Liver (tissue), 9 donors: Measurements from ENCODE around the gene RAD9A. TPM values are rescaled to one million over a fixed set of nuclear protein-coding genes. Genes with fewer than 3 reads are reported as not detected.

Source experiments
- DNase-seq: peaks from one replicate; pipeline ENCODE4 v3.0.0-alpha.2; 2017; ENCODE audit warnings: low spot score
- H3K27ac ChIP-seq, 2 donors: one replicate each; pipeline ENCODE4 v1.7.0; 2013; ENCODE audit warnings: inconsistent platforms in 2 of 2, low read length in 2 of 2, control low read depth in 1 of 2, low read depth in 1 of 2, mild to moderate bottlenecking in 1 of 2
- H3K27me3 ChIP-seq, 4 donors: one replicate each; pipeline versions ENCODE4 v1.6.1 to v1.7.0; 2013; ENCODE audit warnings: low read length in 3 of 4, inconsistent platforms in 1 of 4, mild to moderate bottlenecking in 1 of 4, moderate library complexity in 1 of 4; ENCODE audit not compliant: control insufficient read depth in 4 of 4, insufficient read depth in 4 of 4
- H3K36me3 ChIP-seq, 4 donors: one replicate each; pipeline versions ENCODE4 v1.6.1 to v1.7.0; 2013; ENCODE audit warnings: low read length in 3 of 4, mild to moderate bottlenecking in 3 of 4, low read depth in 1 of 4, moderate library complexity in 1 of 4; ENCODE audit not compliant: control insufficient read depth in 4 of 4, insufficient read depth in 3 of 4
- H3K4me1 ChIP-seq, 4 donors: one replicate each; pipeline versions ENCODE4 v1.6.1 to v1.7.0; 2013; ENCODE audit warnings: low read length in 3 of 4, mild to moderate bottlenecking in 3 of 4, moderate library complexity in 1 of 4; ENCODE audit not compliant: control insufficient read depth in 4 of 4, insufficient read depth in 4 of 4
- H3K4me3 ChIP-seq, 3 donors: one replicate each; pipeline versions ENCODE4 v1.6.1 to v1.7.0; 2013; ENCODE audit warnings: low read length in 3 of 3, control low read depth in 1 of 3, low read depth in 1 of 3, mild to moderate bottlenecking in 1 of 3
- H3K9ac ChIP-seq, 2 donors: one replicate each; pipeline ENCODE4 v1.7.0; 2013; ENCODE audit warnings: low read length in 2 of 2, mild to moderate bottlenecking in 2 of 2, moderate library complexity in 2 of 2, control low read depth in 1 of 2, low read depth in 1 of 2
- H3K9me3 ChIP-seq, 4 donors: one replicate each; pipeline versions ENCODE4 v1.6.1 to v1.7.0; 2013; ENCODE audit warnings: low read length in 3 of 4; ENCODE audit not compliant: control insufficient read depth in 4 of 4
- CTCF ChIP-seq: fragments of 150-350 bp; IDR thresholded peaks from 2 replicates; pipeline ENCODE4 v1.5.1; 2017; ENCODE audit warnings: improper control_type of control experiment, low read depth, low read length; ENCODE audit not compliant: missing input control
- EGR1 ChIP-seq, 2 donors: IDR thresholded peaks; 2 replicates each; pipeline ENCODE4 v1.6.1; 2016 to 2018; ENCODE audit warnings: antibody characterized with exemption in 2 of 2, low read depth in 2 of 2
- FOXA2 ChIP-seq: IDR thresholded peaks from 2 replicates; pipeline ENCODE4 v1.6.1; 2016; ENCODE audit warnings: antibody characterized with exemption
- GABPA ChIP-seq, 2 donors: IDR thresholded peaks in 1 of 2; conservative IDR thresholded peaks in 1 of 2; 2 replicates each; pipeline ENCODE4 v1.6.1; 2016; ENCODE audit warnings: antibody characterized with exemption in 2 of 2, mild to moderate bottlenecking in 1 of 2, moderate library complexity in 1 of 2
- HNF4A ChIP-seq, 2 donors: conservative IDR thresholded peaks; 2 replicates each; pipeline ENCODE4 v1.6.1; 2016; ENCODE audit warnings: antibody characterized with exemption in 2 of 2, mild to moderate bottlenecking in 2 of 2
- HNF4G ChIP-seq: IDR thresholded peaks from 2 replicates; pipeline ENCODE4 v1.6.1; 2016; ENCODE audit warnings: antibody characterized with exemption
- JUND ChIP-seq, 2 donors: IDR thresholded peaks; 2 replicates each; pipeline ENCODE4 v1.6.1; 2016; ENCODE audit warnings: antibody characterized with exemption in 2 of 2
- MAX ChIP-seq: IDR thresholded peaks from 2 replicates; pipeline ENCODE4 v1.6.1; 2016; ENCODE audit warnings: antibody characterized with exemption
- NR2F2 ChIP-seq: IDR thresholded peaks from 2 replicates; pipeline ENCODE4 v1.6.1; 2016; ENCODE audit warnings: antibody characterized with exemption
- RAD21 ChIP-seq, 2 donors: IDR thresholded peaks; 2 replicates each; pipeline ENCODE4 v1.6.1; 2016; ENCODE audit warnings: antibody characterized with exemption in 2 of 2, mild to moderate bottlenecking in 2 of 2
- REST ChIP-seq: IDR thresholded peaks from 2 replicates; pipeline ENCODE4 v1.6.1; 2016; ENCODE audit warnings: antibody characterized with exemption, mild to moderate bottlenecking
- RXRA ChIP-seq, 2 donors: IDR thresholded peaks; 2 replicates each; pipeline ENCODE4 v1.6.1; 2017 to 2018; ENCODE audit warnings: antibody characterized with exemption in 2 of 2, mild to moderate bottlenecking in 1 of 2
- SP1 ChIP-seq: IDR thresholded peaks from 2 replicates; pipeline ENCODE4 v1.6.1; 2018; ENCODE audit warnings: antibody characterized with exemption, mild to moderate bottlenecking
- TAF1 ChIP-seq: conservative IDR thresholded peaks from 2 replicates; pipeline ENCODE4 v1.6.1; 2016; ENCODE audit warnings: antibody characterized with exemption, mild to moderate bottlenecking
- YY1 ChIP-seq: IDR thresholded peaks from 2 replicates; pipeline ENCODE4 v1.6.1; 2016; ENCODE audit warnings: antibody characterized with exemption, mild to moderate bottlenecking
- ZBTB33 ChIP-seq: IDR thresholded peaks from 2 replicates; pipeline ENCODE4 v1.6.1; 2016; ENCODE audit warnings: antibody characterized with exemption
- WGBS: extraction: QIAGEN DNeasy Blood & Tissue Kit; methylation state at CpG from one replicate; pipeline ENCODE4 v1.1.7; 2013; 5-methylcytosine and 5-hydroxymethylcytosine counted together
- polyA plus RNA-seq, 2 donors: library from polyadenylated mRNA; stranded (reverse) in 1 of 2; unstranded in 1 of 2; fragments of 200-250 nt in 1 of 2; fragments of >200 nt in 1 of 2; fragmentation: Nextera tagmentation in 1 of 2; extraction: Ambion mirVana in 1 of 2; gene quantifications; one replicate each; pipeline versions ENCODE4 v1.2.1 to v1.2.3, GENCODE V29; 2013 to 2015
- total RNA-seq, 2 donors: library from RNA; depleted of rRNA; stranded (reverse); fragments of >200 nt; gene quantifications; one replicate each; pipeline ENCODE4 v1.2.3, GENCODE V29; 2014
- TF ChIP-seq, protein P1 (sequence below): IDR thresholded peaks from 2 replicates; pipeline ENCODE4 v1.6.1; 2016; ENCODE audit warnings: antibody characterized with exemption
- donor health status: healthy.
- donor health status: healthy.
- donor health status: healthy.
- donor health status: healthy.
- donor health status: healthy.

RAD9A gene
- total and polyA plus RNA-seq, 4 donors: 4.5 to 8.6 (median 5.6) TPM

GRCh38 chr11:67428052-67429001 is 36.5 kb downstream of the RAD9A start, which contains the start of gene RPS6KB2:
Gene RPS6KB2 (plus strand): TSS chr11:67428494. CDS start chr11:67428546, 52 bp downstream.
- Histone ChIP-seq H3K4me1 (peaks cover 3 to 19% (median 12%) of the 10 kb centered on the region in 4 donors), H3K9ac (peak within 1 kb of the TSS; percentile 90 to 100), H3K4me3 (peak within 1 kb of the TSS; percentile 68 to 100 (median 91)), H3K9me3 (no peaks in the 10 kb centered on the region), H3K27ac (peak within 1 kb of the TSS; percentile 80 to 94), H3K36me3 (peaks cover 1 to 18% (median 3%) of the 10 kb centered on the region in 4 donors), H3K27me3 (no peaks in the 10 kb centered on the region)
- under 1% methylated on average over 68 of the region's 68 CpGs for WGBS
- TF ChIP-seq YY1 (peak; percentile 99), RAD21 (IDR thresholded peaks at IDR 0.05) (peak in 1 of 2 donors; percentile 31), ZBTB33 (no peak), REST (peak; percentile 73), TAF1 (no peak), MAX (no peak), JUND (IDR thresholded peaks at IDR 0.05) (peak in 1 of 2 donors; percentile 67), SP1 (peak; percentile 61), NR2F2 (no peak), FOXA2 (peak; percentile 37), GABPA (IDR thresholded peaks at IDR 0.05 in 1 of 2, conservative IDR thresholded peaks at IDR 0.05 in 1 of 2) (peak in 1 of 2 donors; percentile 89), EGR1 (IDR thresholded peaks at IDR 0.05; ENCODE audit: low read depth in 2 of 2) (peak; percentile 36 to 74), HNF4A (conservative IDR thresholded peaks at IDR 0.05) (peak in 1 of 2 donors; percentile 7)
- TF ChIP-seq, protein P1, sequence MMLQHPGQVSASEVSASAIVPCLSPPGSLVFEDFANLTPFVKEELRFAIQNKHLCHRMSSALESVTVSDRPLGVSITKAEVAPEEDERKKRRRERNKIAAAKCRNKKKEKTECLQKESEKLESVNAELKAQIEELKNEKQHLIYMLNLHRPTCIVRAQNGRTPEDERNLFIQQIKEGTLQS: peak; percentile 91
- DNase-seq: peak; percentile 100

- H3K27ac ChIP-seq: peak overlapping the region; percentile 80 to 94
- WGBS: 44% methylated on average over 12 of the region's 12 CpGs
- no peak for TF ChIP-seq MAX
- no peak for TF ChIP-seq CTCF
- no peak for TF ChIP-seq GABPA (IDR thresholded peaks at IDR 0.05 in 1 of 2, conservative IDR thresholded peaks at IDR 0.05 in 1 of 2)
- no peak for TF ChIP-seq RAD21 (IDR thresholded peaks at IDR 0.05)
- TF ChIP-seq FOXA2: no peak
- TF ChIP-seq RXRA (IDR thresholded peaks at IDR 0.05): no peak
- TF ChIP-seq ZBTB33: no peak
- TF ChIP-seq YY1: no peak
- TF ChIP-seq HNF4G: no peak
- no peak for TF ChIP-seq TAF1
- no peak for TF ChIP-seq HNF4A (conservative IDR thresholded peaks at IDR 0.05)
- no peak for TF ChIP-seq JUND (IDR thresholded peaks at IDR 0.05)
- no peak for TF ChIP-seq EGR1 (IDR thresholded peaks at IDR 0.05; ENCODE audit: low read depth in 2 of 2)
These were observed 37.4 kb downstream of the RAD9A start for GRCh38 chr11:67429038-67429668.

More at GRCh38 chr11:67429038-67429668, 37.4 kb downstream of the RAD9A start:
- peak overlapping the region; percentile 90 to 100 for H3K9ac ChIP-seq
- H3K9me3 ChIP-seq: no peaks in the 10 kb centered on the region
- peaks cover 3 to 19% (median 12%) of the 10 kb centered on the region in 4 donors for H3K4me1 ChIP-seq
- no peaks in the 10 kb centered on the region for H3K27me3 ChIP-seq
- DNase-seq: no peak
- H3K36me3 ChIP-seq: peaks cover 3 to 26% (median 7%) of the 10 kb centered on the region in 4 donors
- peak overlapping the region; percentile 68 to 100 (median 91) for H3K4me3 ChIP-seq
